NCI-H345 (cell line): ENCODE measurements around the gene NFYA.
A peak's percentile ranks its signal among the peaks of the same experiment; 100 is the strongest.

ENCODE experiments used
- DNase-seq: peaks from one replicate; lab custom pipeline; 2025; lab: John Stamatoyannopoulos, UW

The NFYA gene

DNA sequence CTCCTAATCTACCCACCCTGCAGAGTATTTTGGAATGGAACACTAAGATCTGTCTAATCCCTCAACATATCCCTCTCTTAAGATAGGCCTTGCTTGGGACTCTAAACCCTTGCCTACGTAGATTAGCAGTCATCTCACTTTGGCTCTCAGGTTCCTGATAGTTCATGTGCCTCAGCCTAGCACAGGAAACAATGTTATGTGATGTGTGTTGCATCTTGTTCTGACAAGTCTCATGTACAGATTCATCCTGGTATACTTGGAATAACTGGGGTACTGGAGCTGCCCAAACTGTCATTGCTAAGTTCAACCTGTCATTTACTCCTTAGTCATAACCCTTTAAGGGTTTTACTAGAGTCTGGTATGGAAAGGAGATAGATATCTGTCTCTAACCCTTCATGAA, 47.3 kb downstream of the NFYA start:
- DNase-seq = no peak

- peak; percentile 8 for DNase-seq
Observed at GRCh38 chr6:41122373-41122772, 49.6 kb downstream of the NFYA start.

- peak; percentile 70 for DNase-seq
Observed at GRCh38 chr6:41122918-41123317, 50.1 kb downstream of the NFYA start.

GRCh38 chr6:41125282-41125681, 52.5 kb downstream of the NFYA start:
- DNase-seq = no peak

- no peak for DNase-seq
Observed at GRCh38 chr6:41132254-41132653, 59.5 kb downstream of the NFYA start.

DNA sequence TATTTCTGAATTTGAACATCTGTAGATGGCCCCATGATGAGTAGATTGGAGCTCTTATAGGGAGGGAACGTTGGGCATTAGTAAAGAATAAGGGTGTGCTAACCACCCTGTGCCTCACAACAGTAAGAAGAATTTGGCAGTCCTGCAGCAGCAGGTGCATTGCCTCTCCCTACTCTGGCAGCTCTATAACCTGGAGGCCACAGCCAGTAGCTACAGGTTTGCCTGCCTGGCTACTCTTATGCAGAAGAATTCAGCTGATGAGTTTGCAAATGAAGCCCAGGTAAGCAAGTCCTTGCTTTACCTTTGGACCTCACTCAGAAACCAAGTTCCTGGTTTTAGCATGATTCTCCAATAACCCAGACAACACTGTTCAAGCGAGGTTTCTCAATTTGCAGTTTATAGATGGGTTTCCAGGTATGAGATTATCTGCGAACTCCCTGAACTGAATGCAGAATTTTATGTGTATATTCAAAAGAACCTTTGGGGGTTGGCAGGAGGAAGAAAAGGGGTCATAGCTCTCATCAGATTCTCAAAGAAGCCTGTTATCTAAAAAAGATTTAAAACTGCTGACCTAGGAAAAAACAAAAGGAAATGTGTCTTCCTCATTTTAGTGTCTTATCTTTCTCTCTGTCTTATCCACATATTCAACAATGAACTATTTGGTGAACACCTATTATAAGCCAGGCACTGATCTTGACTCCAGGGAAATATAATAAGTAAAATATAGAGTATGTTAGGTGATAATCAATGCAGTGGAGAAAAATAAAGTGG, 62.5 kb downstream of the NFYA start:
- DNase-seq = no peak

- DNase-seq = no peak
Observed at GRCh38 chr6:41136911-41137310, 64.1 kb downstream of the NFYA start.

GRCh38 chr6:41147917-41148316, 75.1 kb downstream of the NFYA start:
- no peak for DNase-seq
